Liver (tissue), 2 donors: ENCODE results near the gene ARF1.

Source experiments
- ZBTB33 ChIP-seq: IDR thresholded peaks from 2 replicates; pipeline ENCODE4 v1.6.1; 2016; ENCODE audit warnings: antibody characterized with exemption
- TF ChIP-seq, protein P1 (sequence below): fragments of 150-350 bp; IDR thresholded peaks from 2 replicates; pipeline ENCODE4 v1.5.1; 2017; ENCODE audit warnings: improper control_type of control experiment, low read depth, low read length; ENCODE audit not compliant: missing input control
- donor health status: healthy.

- TF ChIP-seq, protein P1, sequence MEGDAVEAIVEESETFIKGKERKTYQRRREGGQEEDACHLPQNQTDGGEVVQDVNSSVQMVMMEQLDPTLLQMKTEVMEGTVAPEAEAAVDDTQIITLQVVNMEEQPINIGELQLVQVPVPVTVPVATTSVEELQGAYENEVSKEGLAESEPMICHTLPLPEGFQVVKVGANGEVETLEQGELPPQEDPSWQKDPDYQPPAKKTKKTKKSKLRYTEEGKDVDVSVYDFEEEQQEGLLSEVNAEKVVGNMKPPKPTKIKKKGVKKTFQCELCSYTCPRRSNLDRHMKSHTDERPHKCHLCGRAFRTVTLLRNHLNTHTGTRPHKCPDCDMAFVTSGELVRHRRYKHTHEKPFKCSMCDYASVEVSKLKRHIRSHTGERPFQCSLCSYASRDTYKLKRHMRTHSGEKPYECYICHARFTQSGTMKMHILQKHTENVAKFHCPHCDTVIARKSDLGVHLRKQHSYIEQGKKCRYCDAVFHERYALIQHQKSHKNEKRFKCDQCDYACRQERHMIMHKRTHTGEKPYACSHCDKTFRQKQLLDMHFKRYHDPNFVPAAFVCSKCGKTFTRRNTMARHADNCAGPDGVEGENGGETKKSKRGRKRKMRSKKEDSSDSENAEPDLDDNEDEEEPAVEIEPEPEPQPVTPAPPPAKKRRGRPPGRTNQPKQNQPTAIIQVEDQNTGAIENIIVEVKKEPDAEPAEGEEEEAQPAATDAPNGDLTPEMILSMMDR: no peak
- no peak for TF ChIP-seq ZBTB33
Measured at GRCh38 chr1:228074954-228075730, 7.4 kb upstream of the ARF1 start.
